Gastrocnemius medialis (tissue), 4 donors: ENCODE measurements around the gene GABRG3.

Source experiments
- CTCF ChIP-seq, 5 experiments: fragments of 450-650 bp in 3 of 5; fragments of 200-600 bp in 2 of 5; sonication (generic) in 2 of 5; IDR thresholded peaks in 4 of 5; conservative IDR thresholded peaks in 1 of 5; 1 replicate in 4 of 5; 2 replicates in 1 of 5; pipeline ENCODE4 v1.5.1; 2016 to 2019; ENCODE audit warnings: antibody characterized with exemption in 5 of 5, mild to moderate bottlenecking in 3 of 5, moderate library complexity in 3 of 5
- POLR2A ChIP-seq, 2 donors: fragments of 450-650 bp; IDR thresholded peaks; one replicate each; pipeline ENCODE4 v1.6.1; 2017; ENCODE audit warnings: antibody characterized with exemption in 2 of 2, mild to moderate bottlenecking in 2 of 2, moderate library complexity in 2 of 2

DNA sequence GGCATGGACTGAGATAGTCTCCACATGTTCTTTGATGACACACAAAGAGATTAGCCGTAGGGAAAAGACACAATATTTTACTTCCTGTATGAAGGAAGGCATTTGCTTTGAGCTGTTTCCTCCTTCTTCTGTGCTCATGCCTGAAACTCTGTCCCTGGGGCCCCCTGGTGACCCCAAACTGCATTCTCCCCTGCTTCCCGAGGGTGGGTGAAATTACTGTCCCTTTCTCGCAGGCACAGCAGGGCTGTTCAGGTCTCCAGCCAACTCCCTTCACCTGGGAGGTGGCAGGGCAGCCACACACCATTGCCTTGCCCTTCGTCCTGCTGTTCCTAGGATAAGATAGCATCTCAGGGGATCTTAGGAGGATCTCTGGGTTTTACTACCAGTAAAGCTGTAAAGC lies 79.2 kb downstream of the GABRG3 start:
- TF ChIP-seq CTCF (IDR thresholded peaks at IDR 0.05 in 4 of 5, conservative IDR thresholded peaks at IDR 0.05 in 1 of 5) (no peak), POLR2A (IDR thresholded peaks at IDR 0.05) (no peak)
